AG09319 (cell line): Measurements from ENCODE around the gene UBE3D.
A peak's percentile ranks its signal among the peaks of the same experiment; 100 is the strongest.
"Not testable (repeated sequence)": the region's sequence is repeated elsewhere in the genome, so short reads cannot be mapped to it uniquely, and the experiment has no call there.

ENCODE experiments used
- DNase-seq: peaks from one replicate; pipeline ENCODE4 v3.0.0-alpha.2; 2010; ENCODE audit warnings: low read depth; ENCODE audit errors: extremely low read depth
- CTCF ChIP-seq: IDR thresholded peaks from 2 replicates; pipeline ENCODE4 v1.5.1; 2011; ENCODE audit warnings: low read depth, mild to moderate bottlenecking, inconsistent platforms, low read length, moderate library complexity

The UBE3D gene

GRCh38 chr6:82904860-82905259 lies 160.8 kb downstream of the UBE3D start:
- no peak for DNase-seq
- TF ChIP-seq CTCF = no peak

- no peak for TF ChIP-seq CTCF
Observed at GRCh38 chr6:82904257-82904656, 161.4 kb downstream of the UBE3D start.

DNA sequence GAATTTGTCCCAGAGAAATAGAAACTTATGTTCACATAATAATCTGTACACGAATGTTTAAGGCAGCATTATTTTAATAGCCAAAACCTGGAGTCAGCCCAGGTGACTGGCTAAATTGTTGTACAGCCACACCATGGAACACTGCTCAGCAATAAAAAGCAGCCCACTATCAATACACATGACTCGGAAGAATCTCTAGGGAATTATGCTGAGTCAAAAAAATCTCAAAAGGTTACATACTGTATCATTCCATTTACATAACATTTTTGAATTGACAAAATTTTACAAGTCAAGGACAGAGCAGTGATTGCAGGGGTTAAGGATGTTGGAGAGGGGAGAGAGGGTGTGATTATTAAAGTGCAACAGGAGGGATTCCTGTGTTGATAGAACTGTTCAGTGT lies 163.4 kb downstream of the UBE3D start:
- DNase-seq = no peak
- no peak for TF ChIP-seq CTCF

More at GRCh38 chr6:82904257-82904656, 161.4 kb downstream of the UBE3D start:
- DNase-seq = no peak

DNA sequence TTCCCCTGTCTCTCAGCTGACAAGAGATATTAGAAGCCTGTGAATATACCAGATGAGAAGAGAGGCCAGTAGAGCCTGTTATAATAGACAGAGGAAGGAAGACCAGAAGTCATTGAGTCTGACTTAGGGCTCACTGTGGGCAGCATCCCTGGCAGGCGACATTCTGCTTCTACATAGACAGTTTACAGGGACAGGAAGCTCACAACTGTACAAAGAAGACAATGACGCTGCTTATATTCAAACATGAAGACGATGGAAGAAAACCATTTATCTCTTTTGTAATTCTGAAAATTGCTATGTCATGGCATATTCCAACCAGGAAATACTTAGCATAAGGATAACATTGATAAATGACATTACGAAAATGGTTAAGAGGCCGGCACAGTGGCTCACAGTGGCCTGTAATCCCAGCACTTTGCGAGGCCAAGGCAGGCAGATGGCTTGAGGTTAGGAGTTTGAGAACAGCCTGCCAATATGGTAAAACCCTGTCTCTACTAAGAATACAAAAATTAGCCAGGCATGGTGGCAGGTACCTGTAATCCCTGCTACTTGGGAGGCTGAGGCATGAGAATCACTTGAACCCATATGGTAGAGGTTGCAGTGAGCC lies 170.9 kb downstream of the UBE3D start:
- no peak for TF ChIP-seq CTCF
- DNase-seq = no peak

- no peak for DNase-seq
- TF ChIP-seq CTCF = no peak
Observed at GRCh38 chr6:82893889-82894652, 171.6 kb downstream of the UBE3D start.

- not testable (repeated sequence) for DNase-seq
Observed at GRCh38 chr6:82891503-82891902, 174.1 kb downstream of the UBE3D start.

DNA sequence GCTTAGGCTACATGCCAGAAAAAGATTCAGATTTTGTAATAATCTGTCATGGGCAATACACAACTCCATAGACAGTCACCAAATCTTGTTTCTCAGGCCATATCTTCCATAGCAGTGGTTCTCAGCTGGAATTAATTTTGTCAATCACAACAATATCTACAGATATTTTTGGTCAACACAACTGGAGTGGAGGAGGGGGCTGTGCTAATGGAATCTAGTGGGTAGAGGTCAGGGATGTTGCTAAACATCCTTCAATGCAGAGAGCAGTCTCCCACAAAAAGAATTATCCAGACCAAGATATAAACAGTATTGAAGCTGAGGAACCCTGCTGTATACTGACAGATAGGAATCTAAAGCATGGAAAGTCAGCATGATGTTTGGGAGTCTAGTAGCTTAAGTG lies 174.6 kb downstream of the UBE3D start:
- TF ChIP-seq CTCF = no peak
- DNase-seq = peak; percentile 36

DNA sequence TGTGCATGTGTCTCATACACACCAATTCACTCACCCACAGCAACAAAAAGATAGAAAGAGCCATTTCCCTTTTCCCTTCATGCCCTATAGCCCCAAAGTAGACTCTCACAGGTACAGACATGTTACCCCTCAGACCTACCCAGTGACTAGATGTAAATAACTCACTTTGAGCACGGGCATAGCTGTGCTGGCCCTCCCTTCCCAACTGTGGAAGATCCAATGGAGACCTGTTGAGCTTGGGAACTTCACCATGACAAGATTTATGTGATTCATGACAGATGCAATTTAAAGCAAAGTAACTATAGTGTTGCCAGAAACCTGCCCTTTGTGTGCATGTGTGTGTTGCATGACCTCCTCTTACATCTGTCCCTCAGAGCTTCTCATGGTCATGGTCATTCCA lies 175.4 kb downstream of the UBE3D start:
- no peak for DNase-seq
- TF ChIP-seq CTCF = no peak
